ENCODE measurements around the gene LASP1NB.
"Not testable (repeated sequence)": the region's sequence is repeated elsewhere in the genome, so short reads cannot be mapped to it uniquely, and the experiment has no call there.

Gene LASP1NB

DNA sequence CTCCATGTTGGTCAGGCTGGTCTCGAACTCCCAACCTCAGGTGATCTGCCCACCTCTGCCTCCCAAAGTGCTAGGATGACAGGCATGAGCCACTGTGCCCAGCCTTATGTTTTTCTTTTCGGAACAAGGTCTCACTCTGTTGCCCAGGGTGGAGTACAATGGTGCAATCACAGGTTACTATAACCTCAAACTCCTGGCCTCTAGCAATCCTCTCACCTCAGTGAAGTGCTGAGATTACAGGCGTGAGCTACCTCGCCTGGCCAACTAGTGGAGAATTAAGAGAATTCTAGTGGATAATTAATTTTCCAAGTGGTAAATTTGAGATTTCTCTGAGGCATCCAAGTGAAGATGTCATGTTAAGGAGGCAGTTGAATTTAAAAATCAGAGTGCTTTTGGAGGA, 44.7 kb downstream of the LASP1NB start:
- no peak for DNase-seq

DNA sequence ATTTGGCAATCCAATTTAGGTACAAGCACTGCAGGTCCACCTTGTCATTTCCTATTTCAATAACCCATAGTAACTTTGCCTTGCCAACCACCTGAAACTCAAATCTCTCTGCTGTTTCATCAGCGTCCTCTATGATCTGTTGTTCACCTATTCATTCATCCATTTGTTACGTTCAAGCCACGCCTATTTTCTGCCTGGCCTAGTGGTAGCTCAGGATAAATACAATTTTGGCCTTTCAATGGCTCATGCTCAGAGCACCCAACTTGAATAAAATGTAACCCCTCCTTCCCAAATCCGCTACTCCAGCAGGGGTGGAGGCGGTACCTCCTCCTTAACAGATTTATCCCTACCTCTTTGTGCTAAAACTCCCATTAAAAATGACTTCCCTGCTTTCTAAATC, 45.4 kb downstream of the LASP1NB start:
- no peak for DNase-seq

DNA sequence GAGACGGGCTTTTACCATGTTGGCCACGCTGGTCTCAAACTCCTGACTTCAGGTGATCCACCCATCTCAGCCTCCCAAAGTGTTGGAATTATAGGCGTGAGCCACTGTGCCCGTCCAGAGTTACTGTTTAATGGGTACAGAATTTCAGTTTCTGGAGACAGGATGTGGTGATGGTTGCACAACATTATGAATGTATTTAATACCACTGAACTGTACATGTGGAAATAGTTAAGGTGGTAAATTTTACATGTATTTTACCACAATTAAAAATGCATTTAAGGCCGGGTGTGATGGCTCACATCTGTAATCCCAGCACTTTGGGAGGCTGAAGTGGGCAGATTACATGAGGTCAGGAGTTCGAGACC, 50.8 kb downstream of the LASP1NB start:
- DNase-seq, result not testable (repeated sequence)

DNA sequence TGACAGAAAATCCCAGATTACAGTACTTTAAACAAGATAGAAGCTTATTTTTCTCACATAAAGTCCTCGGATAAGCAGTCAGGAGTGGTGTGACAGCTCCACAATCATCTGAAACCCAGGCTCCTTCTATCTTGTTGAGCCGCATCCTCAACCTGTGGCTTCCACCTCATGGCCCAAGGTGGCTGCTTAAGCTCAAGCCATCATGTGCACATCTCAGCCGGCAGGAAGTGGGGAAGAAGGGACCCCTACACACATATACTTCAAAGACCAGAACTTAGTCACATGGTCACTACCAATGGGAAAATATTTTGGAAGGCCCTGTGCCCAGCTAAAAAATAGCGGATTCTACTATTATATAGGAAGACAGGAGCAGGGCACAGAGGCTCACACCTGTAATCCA, 52.8 kb downstream of the LASP1NB start:
- no peak for DNase-seq

Data from OCI-M1 (cell line).